Spinal cord (tissue), 10 donors: ENCODE results near the gene C10orf95. TPM values are rescaled to one million over a fixed set of nuclear protein-coding genes. Genes with fewer than 3 reads are reported as not detected.

ENCODE experiments used
- DNase-seq, 6 donors: peaks; one replicate each; pipeline versions ENCODE4 v3.0.0 to v3.0.0-alpha.2; 2013 to 2015; ENCODE audit warnings: low spot score in 6 of 6, low read depth in 4 of 6
- H3K27ac ChIP-seq: one replicate; pipeline ENCODE4 v1.5.1; 2013; ENCODE audit warnings: low read depth, low read length, control low read depth
- H3K27me3 ChIP-seq: one replicate; pipeline ENCODE4 v1.6.1; 2013; ENCODE audit warnings: low read length; ENCODE audit not compliant: control insufficient read depth, insufficient read depth
- H3K36me3 ChIP-seq: one replicate; pipeline ENCODE4 v1.6.1; 2013; ENCODE audit warnings: low read length; ENCODE audit not compliant: control insufficient read depth, insufficient read depth
- H3K4me1 ChIP-seq: one replicate; pipeline ENCODE4 v1.6.1; 2013; ENCODE audit warnings: low read length; ENCODE audit not compliant: control insufficient read depth, insufficient read depth
- H3K4me3 ChIP-seq: one replicate; pipeline ENCODE4 v1.5.1; 2013; ENCODE audit warnings: low read depth, low read length, control low read depth
- H3K9me3 ChIP-seq: one replicate; pipeline ENCODE4 v1.6.1; 2013; ENCODE audit warnings: low read length; ENCODE audit not compliant: control insufficient read depth, insufficient read depth
- WGBS: methylation state at CpG from one replicate; pipeline ENCODE4 v1.1.5; 2013; ENCODE audit warnings: missing lambda C conversion rate; ENCODE audit not compliant: insufficient coverage; 5-methylcytosine and 5-hydroxymethylcytosine counted together
- polyA plus RNA-seq, 2 donors: library from polyadenylated mRNA; unstranded; fragments of 120-200 nt; gene quantifications; one replicate each; pipeline ENCODE4 v1.2.1, GENCODE V29; 2013; ENCODE audit not compliant: insufficient read length in 2 of 2
- total RNA-seq, 2 donors: library from RNA; depleted of rRNA in 1 of 2; stranded (reverse); fragments of 120-200 nt in 1 of 2; fragments of >200 nt in 1 of 2; gene quantifications; one replicate each; pipeline versions ENCODE4 v1.2.3 to v1.2.4, GENCODE V29; 2013 to 2014
- donor health status: healthy.

The C10orf95 gene
- total and polyA plus RNA-seq, 4 donors, result 0.28 to 1.7 (median 0.95) TPM; not detected in 1

DNA sequence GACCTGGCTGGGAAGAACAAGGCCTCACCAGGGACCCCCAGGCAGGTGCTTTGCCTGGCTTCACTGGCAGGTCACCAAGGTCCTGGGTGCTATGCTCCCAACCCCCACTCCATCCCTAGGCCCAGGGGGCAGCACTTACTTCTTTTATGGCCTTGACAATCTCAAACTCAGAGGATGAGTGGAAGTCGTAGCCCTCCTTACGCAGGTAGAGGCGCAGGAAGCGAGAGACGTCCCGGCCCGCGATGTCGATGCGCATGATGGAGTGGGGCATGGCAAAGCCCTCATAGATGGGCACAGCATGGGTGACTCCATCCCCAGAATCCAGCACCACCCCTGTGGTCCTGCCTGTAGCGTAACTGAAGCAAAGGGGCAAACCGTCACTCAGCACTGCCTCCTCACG is 32.7 kb upstream of the C10orf95 start:
- Histone ChIP-seq H3K4me1 (peaks cover 2% of the 10 kb centered on the region), H3K4me3 (no peak overlapping the region), H3K27ac (no peak overlapping the region), H3K36me3 (peaks cover 99% of the 10 kb centered on the region), H3K9me3 (no peaks in the 10 kb centered on the region), H3K27me3 (no peaks in the 10 kb centered on the region)
- no peak for DNase-seq
- 98% methylated on average over 11 of the region's 13 CpGs for WGBS

DNA sequence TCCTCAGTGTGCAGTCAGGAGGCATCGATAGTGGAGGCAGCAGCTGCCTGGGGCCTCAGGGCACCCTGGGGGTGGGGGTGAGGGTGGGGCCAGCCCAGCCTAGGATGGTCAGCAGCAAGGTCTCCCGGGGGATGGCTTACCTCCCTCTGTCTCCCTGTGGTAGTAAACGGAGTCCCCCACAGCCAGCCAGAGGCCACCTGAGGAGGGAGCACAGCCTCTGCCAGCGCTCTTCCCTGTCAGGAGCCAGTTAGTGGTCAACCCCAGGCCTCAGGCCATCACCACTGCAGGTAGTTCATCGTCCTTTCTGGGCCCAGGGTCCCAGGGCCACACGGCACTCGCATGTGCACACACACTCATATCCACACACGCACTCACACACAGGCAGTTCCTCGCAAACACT is 29.1 kb upstream of the C10orf95 start:
- 81% methylated on average over 5 of the region's 9 CpGs for WGBS
- DNase-seq, result no peak
- Histone ChIP-seq H3K27me3 (no peaks in the 10 kb centered on the region), H3K4me1 (peaks cover 3% of the 10 kb centered on the region), H3K36me3 (peaks cover 96% of the 10 kb centered on the region), H3K9me3 (no peaks in the 10 kb centered on the region), H3K27ac (no peak overlapping the region), H3K4me3 (no peak overlapping the region)

DNA sequence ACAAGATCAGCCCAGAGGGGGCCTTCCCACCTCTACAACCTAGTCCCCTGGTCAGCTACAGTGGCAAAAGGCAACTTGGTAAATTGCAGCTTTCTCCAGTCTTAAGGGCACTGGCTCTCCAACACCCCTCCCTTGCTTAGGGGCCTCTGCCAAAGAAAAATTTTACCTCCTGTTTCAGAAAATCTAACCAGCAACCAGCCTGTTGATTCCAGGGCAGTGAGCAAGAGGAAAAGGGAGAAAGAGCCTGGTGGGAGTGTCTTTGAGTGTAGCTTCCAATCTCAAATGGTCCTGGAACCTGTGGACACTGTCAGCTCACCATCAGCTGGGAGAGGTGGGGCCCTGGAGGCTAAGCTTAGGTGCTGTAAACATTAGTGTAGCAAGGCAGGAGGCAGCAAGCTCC is 28.3 kb upstream of the C10orf95 start:
- Histone ChIP-seq H3K36me3 (peaks cover 90% of the 10 kb centered on the region), H3K4me3 (no peak overlapping the region), H3K4me1 (peaks cover 3% of the 10 kb centered on the region), H3K27me3 (no peaks in the 10 kb centered on the region), H3K9me3 (no peaks in the 10 kb centered on the region), H3K27ac (no peak overlapping the region)
- DNase-seq, result no peak

DNA sequence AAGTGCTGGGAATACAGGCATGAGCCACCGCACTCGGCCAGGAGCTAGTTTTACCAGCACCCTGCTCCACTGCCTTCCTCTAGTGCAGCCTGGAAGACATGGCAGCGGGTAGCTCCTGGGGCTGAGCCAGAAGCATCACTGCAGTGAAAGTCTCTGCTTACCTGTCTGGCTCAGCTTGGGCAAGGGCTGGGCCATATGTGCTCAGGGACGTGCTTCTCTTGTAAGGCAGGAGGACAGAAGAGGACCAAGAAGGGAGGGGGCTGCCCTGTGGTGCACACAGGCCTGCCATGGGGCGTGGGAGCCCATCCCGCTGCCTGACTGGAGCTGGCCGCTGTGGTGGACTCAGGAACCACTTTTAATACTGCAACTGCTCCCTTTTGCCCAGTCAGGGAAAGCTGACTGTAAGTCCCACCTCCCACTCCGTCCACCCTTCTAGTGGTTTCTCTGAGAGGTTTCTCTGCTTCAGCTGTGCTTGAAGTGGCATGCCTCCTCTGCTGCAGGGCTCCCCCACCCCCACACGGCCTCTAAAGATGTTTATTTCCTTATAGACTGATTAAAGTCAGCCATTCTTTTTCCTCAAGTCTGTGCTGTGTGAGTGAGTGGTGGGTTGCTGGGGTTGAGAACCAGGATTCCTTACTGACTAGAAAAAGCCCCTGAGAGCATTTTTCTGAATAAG is 25.3 kb upstream of the C10orf95 start:
- DNase-seq, result no peak
- peaks cover 78% of the 10 kb centered on the region for H3K36me3 ChIP-seq
- H3K4me1 ChIP-seq, result peaks cover 3% of the 10 kb centered on the region
- H3K27ac ChIP-seq, result no peak overlapping the region
- H3K4me3 ChIP-seq, result no peak overlapping the region
- no peaks in the 10 kb centered on the region for H3K9me3 ChIP-seq
- WGBS, result 75% methylated on average over 5 of the region's 9 CpGs
- no peaks in the 10 kb centered on the region for H3K27me3 ChIP-seq

DNA sequence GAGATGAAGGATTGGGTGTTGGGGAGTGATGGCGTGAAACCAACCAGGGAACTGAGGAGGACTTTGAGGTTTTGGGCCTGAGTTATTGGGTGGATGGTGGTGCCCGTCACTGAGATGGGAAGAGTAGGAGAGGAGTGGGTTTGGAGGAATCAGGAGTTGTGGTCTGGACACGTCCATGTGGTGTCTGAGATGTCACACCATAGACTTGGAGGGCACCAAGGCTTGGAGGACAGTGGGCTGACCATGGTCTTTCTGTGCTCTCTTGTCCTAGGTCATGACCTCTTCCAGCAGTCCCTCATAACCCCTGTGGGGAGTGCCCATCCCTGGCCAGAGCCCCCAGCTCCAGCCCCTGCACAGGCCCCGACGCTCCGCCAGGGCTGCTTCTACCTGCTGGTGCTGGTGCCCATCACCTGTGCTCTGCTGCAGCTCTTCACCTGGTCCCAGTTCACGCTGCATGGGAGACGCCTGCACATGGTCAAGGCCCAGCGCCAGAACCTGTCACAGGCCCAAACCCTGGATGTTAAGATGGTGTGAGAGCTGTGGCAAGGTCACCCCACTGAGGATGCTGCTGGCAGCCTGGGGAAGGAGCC is 24.2 kb upstream of the C10orf95 start:
- H3K4me1 ChIP-seq, result peaks cover 3% of the 10 kb centered on the region
- no peak overlapping the region for H3K27ac ChIP-seq
- H3K36me3 ChIP-seq, result peaks cover 78% of the 10 kb centered on the region
- H3K4me3 ChIP-seq, result no peak overlapping the region
- H3K27me3 ChIP-seq, result no peaks in the 10 kb centered on the region
- no peaks in the 10 kb centered on the region for H3K9me3 ChIP-seq
- no peak for DNase-seq
- WGBS, result 96% methylated on average over 9 of the region's 9 CpGs

DNA sequence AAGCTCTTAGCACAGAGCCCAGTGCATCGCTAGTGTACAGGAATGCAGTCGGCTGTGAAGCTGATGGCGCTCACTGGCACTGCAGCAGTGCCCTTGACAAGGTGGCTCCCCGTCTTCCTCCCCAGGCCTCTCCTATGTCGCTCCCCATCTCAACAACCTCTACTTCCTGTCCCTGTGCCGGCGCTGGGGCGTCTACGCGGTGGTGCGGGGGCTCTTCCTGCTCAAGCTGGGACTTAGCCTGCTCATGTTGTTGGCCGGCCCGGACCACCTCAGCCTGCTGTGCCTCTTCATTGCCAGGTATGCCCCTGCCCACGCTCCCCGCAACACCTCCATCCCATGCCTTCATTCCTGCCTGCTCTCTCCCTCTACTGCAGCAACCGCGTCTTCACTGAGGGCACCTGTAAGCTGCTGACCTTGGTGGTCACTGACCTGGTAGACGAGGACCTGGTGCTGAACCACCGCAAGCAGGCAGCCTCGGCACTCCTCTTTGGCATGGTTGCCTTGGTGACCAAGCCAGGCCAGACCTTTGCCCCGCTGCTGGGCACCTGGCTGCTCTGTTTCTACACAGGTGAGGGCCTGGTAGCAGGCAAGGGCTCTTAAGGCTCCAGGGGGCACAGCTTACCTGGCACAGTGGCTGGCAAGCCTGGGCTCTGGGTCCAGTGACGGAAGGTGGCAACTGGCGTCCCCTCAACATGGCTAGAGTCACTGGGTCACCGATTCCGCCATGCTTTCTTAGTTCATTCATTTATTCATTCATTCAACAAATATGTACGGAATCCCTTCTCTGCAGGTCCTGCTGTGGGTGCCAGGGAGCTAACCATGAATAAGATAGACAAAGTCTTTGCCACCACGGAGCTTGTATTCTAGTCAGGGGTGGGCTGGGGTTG is 22.3 kb upstream of the C10orf95 start:
- DNase-seq, result no peak
- 92% methylated on average over 21 of the region's 27 CpGs for WGBS
- H3K36me3 ChIP-seq, result peaks cover 76% of the 10 kb centered on the region
- no peaks in the 10 kb centered on the region for H3K9me3 ChIP-seq
- no peak overlapping the region for H3K27ac ChIP-seq
- no peaks in the 10 kb centered on the region for H3K27me3 ChIP-seq
- H3K4me3 ChIP-seq, result no peak overlapping the region
- H3K4me1 ChIP-seq, result no peaks in the 10 kb centered on the region

DNA sequence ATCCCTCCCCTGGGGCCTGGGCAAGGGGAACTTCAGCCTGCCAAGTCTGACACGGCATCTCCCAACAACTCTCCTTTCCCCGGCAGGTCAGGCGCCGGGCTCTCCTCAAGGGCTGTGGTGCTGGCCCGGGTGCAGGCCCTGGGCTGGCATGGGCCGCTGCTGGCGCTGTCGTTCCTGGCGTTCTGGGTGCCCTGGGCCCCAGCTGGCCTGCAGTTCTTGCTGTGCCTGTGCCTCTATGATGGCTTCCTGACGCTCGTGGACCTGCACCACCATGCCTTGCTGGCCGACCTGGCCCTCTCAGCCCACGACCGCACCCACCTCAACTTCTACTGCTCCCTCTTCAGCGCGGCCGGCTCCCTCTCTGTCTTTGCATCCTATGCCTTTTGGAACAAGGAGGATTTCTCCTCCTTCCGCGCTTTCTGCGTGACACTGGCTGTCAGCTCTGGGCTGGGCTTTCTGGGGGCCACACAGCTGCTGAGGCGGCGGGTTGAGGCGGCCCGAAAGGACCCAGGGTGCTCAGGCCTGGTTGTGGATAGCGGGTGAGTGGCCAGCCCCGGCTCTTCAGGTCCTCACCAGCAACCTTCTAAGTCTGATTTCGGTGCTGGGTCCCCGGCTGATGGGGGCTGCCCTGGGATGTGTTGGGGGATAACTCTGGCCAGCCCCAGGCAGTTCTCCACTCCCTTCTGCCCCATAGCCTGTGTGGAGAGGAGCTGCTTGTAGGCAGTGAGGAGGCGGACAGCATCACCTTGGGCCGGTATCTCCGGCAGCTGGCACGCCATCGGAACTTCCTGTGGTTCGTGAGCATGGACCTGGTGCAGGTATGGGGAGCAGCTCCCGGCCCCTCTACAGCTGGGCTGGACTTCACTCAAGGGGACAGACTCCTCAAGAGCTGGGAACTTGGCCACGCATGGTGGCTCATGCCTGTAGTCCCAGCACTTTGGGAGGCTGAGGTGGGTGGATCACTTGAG is 19.5 kb upstream of the C10orf95 start:
- Histone ChIP-seq H3K36me3 (peaks cover 56% of the 10 kb centered on the region), H3K9me3 (no peaks in the 10 kb centered on the region), H3K27me3 (no peaks in the 10 kb centered on the region), H3K4me1 (no peaks in the 10 kb centered on the region), H3K4me3 (no peak overlapping the region), H3K27ac (no peak overlapping the region)
- no peak for DNase-seq
- WGBS, result 93% methylated on average over 30 of the region's 36 CpGs

DNA sequence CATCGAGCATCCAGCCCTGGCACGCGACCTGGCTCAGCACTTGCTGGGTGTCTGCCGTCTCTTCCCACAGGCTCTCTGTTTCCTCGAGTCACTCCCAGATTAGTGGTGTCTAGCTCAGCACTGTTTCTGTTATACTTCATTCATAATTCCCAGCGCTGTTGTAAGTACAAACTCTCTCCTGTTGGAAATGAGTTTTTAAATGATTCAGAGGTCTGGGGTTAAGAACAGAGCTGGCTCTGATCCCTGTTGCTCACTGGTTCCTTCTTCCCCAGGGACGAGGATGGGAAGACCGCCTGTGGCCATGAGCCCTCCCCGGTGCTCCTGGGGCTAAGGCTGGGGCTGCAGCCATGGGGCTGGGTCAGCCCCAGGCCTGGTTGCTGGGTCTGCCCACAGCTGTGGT is 17.3 kb upstream of the C10orf95 start:
- peaks cover 46% of the 10 kb centered on the region for H3K36me3 ChIP-seq
- no peaks in the 10 kb centered on the region for H3K4me1 ChIP-seq
- 73% methylated on average over 7 of the region's 9 CpGs for WGBS
- H3K9me3 ChIP-seq, result no peaks in the 10 kb centered on the region
- H3K27me3 ChIP-seq, result no peaks in the 10 kb centered on the region
- DNase-seq, result no peak
- no peak overlapping the region for H3K27ac ChIP-seq
- H3K4me3 ChIP-seq, result no peak overlapping the region

DNA sequence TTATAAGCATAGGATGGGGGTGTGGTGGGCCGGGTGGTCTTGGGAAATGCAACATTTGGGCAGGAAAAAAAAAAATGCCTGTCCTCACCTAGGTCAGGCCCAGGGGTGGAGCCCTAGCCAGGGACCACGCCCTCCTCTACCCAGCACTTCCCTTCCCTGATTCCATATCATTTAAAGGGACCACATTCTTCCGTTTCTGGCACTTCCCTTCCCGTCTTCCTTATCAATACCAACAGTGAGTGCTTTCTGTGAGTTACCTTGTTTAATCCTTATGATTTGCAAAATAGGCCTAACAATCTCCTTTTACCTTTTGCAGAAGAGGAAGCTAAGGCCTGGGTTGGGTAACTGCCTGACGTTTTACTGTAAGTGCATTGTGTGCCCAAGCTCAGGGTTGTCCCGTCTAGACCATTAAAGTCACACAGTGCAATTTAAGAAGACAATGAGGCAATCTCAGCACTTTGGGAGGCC is 16.7 kb upstream of the C10orf95 start:
- H3K4me1 ChIP-seq, result peaks cover 4% of the 10 kb centered on the region
- peaks cover 40% of the 10 kb centered on the region for H3K36me3 ChIP-seq
- no peak for DNase-seq
- 78% methylated on average over 1 of the region's 6 CpGs for WGBS
- H3K9me3 ChIP-seq, result no peaks in the 10 kb centered on the region
- no peak overlapping the region for H3K4me3 ChIP-seq
- no peaks in the 10 kb centered on the region for H3K27me3 ChIP-seq
- H3K27ac ChIP-seq, result no peak overlapping the region
